Thoracic aorta (tissue), 2 donors: ENCODE data around the gene OR4C3. TPM values are rescaled to one million over a fixed set of nuclear protein-coding genes. Genes with fewer than 3 reads are reported as not detected.
A peak's percentile ranks its signal among the peaks of the same experiment; 100 is the strongest.
"Not testable (repeated sequence)": the region's sequence is repeated elsewhere in the genome, so short reads cannot be mapped to it uniquely, and the experiment has no call there.

ENCODE experiments used
- ATAC-seq: fragments of 150-250 bp; one replicate; pipeline ENCODE4 v1.8.0; 2017; ENCODE audit warnings: low read depth; ENCODE audit not compliant: insufficient number of reproducible peaks, low FRiP score
- DNase-seq: peaks from one replicate; pipeline ENCODE4 v3.0.0-alpha.2; 2020; ENCODE audit warnings: low spot score
- H3K27ac ChIP-seq, 2 donors: fragments of 200-600 bp; sonication (generic); 1 replicate in 1 of 2; 2 replicates in 1 of 2; pipeline ENCODE4 v1.5.1; 2016; ENCODE audit warnings: mild to moderate bottlenecking in 2 of 2, moderate library complexity in 2 of 2
- H3K27me3 ChIP-seq: fragments of 200-600 bp; sonication (generic); replicated peaks from 2 replicates; pipeline ENCODE4 v1.6.0; 2016; ENCODE audit warnings: mild to moderate bottlenecking; ENCODE audit not compliant: insufficient read depth
- H3K36me3 ChIP-seq: fragments of 200-600 bp; sonication (generic); one replicate; pipeline ENCODE4 v1.5.1; 2016
- H3K4me1 ChIP-seq, 2 donors: fragments of 200-600 bp; sonication (generic); 1 replicate in 1 of 2; 2 replicates in 1 of 2; pipeline versions ENCODE4 v1.5.1 to v1.6.0; 2016; ENCODE audit warnings: low read depth in 2 of 2, mild to moderate bottlenecking in 1 of 2; ENCODE audit not compliant: control insufficient read depth in 1 of 2
- H3K4me3 ChIP-seq: fragments of 200-600 bp; sonication (generic); 2 replicates; pipeline ENCODE4 v1.5.1; 2016; ENCODE audit warnings: mild to moderate bottlenecking
- H3K9me3 ChIP-seq: fragments of 200-600 bp; sonication (generic); 2 replicates; pipeline ENCODE4 v1.5.1; 2016
- total RNA-seq, 2 donors: library from RNA; depleted of rRNA; stranded (reverse); fragments of >200 nt; gene quantifications; one replicate each; pipeline versions ENCODE4 v1.1.0 to v1.2.3, GENCODE V29; 2016
- TF ChIP-seq, protein P1 (sequence below): fragments of 200-600 bp; sonication (generic); IDR thresholded peaks from one replicate; pipeline ENCODE4 v1.5.1; 2019; ENCODE audit warnings: antibody characterized with exemption

OR4C3 gene
- not detected for total RNA-seq

DNA sequence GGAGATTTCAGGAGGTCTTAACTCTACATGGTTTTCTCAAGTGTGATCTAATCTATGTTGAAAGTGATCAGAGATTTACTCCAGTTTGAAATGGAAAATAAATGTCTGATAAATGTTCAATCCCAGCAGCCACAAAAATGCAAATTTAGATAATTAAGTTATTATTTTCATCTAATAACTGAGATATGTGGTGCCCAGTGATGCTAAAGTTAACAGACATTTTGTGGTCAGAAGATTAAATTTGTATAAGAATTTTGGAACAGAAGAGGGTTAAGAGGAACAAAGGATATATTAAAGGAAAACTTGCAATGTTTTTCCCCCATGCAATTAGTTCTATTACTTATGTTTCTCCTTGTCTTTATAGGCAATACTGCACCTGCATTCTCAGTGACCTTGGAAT, at the start of gene OR4C3:
OR4C3 (plus strand) TSS at position 301 of the 400 bp plus-strand sequence. CDS start 102 bp downstream, outside the sequence.
- not testable (repeated sequence) for H3K4me1 ChIP-seq, H3K36me3 ChIP-seq, DNase-seq, H3K27me3 ChIP-seq, H3K27ac ChIP-seq, H3K4me3 ChIP-seq, ATAC-seq, H3K9me3 ChIP-seq

DNA sequence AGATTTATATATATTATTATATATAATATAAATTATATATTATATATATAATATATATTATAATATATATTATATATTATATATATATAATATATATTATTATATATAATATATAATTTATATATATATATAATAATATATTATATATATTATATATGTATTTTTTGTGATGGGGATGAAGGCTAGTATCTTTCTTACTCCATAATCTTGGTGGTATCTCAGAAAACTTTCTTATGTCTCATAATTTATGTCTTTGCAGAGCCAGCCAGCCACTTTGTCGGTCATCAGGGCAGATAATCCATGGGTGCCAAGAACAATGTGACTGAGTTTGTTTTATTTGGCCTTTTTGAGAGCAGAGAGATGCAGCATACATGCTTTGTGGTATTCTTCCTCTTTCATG, 18.8 kb upstream of the OR4C3 start, which contains the start of gene OR4S1:
OR4S1 (plus strand) TSS at position 301 of the 400 bp plus-strand sequence; CDS start at position 301, 0 bp downstream.
- Histone ChIP-seq H3K4me1 (no peaks in the 10 kb centered on the region), H3K27ac (no peak within 1 kb of the TSS), H3K27me3 (no peaks in the 10 kb centered on the region), H3K36me3 (no peaks in the 10 kb centered on the region), H3K4me3 (no peak within 1 kb of the TSS), H3K9me3 (no peaks in the 10 kb centered on the region)
- DNase-seq (no peak), ATAC-seq (no peak)
- TF ChIP-seq, protein P1, sequence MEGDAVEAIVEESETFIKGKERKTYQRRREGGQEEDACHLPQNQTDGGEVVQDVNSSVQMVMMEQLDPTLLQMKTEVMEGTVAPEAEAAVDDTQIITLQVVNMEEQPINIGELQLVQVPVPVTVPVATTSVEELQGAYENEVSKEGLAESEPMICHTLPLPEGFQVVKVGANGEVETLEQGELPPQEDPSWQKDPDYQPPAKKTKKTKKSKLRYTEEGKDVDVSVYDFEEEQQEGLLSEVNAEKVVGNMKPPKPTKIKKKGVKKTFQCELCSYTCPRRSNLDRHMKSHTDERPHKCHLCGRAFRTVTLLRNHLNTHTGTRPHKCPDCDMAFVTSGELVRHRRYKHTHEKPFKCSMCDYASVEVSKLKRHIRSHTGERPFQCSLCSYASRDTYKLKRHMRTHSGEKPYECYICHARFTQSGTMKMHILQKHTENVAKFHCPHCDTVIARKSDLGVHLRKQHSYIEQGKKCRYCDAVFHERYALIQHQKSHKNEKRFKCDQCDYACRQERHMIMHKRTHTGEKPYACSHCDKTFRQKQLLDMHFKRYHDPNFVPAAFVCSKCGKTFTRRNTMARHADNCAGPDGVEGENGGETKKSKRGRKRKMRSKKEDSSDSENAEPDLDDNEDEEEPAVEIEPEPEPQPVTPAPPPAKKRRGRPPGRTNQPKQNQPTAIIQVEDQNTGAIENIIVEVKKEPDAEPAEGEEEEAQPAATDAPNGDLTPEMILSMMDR, result no peak

DNA sequence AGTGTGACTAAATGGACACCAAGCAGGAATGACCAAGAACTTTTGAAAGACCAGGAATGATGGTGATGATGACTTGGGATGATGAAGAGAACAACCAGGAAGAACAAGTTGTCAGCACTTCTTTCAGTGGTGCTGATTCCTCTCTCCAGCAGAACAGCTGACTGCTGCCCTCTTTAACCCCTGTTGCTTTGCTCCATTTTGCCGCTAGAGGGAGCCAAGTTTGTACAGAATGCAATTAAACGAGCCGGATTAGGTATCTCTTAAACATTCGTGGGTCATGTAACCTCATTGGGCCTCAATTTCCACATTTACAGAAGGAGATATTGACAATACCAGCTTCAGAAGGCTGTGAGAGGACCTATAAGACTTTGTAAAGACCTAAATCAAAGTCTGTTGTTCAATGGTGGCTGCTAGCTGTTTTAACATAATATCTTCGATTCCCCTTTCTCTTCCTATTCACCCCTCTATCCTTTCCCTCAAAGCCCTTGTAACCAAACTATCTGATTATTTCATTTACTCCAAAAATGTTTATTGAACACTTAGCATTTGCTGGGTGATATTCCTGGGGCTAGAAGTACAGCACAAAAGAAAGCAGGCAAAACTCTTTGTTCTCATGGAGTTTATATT, 16.8 kb upstream of the OR4C3 start:
- TF ChIP-seq, protein P1, result peak; percentile 51
- Histone ChIP-seq H3K4me1 (no peaks in the 10 kb centered on the region), H3K27ac (no peak overlapping the region), H3K36me3 (no peaks in the 10 kb centered on the region), H3K27me3 (no peaks in the 10 kb centered on the region), H3K9me3 (no peaks in the 10 kb centered on the region), H3K4me3 (no peak overlapping the region)
- DNase-seq, result no peak
- no peak for ATAC-seq

DNA sequence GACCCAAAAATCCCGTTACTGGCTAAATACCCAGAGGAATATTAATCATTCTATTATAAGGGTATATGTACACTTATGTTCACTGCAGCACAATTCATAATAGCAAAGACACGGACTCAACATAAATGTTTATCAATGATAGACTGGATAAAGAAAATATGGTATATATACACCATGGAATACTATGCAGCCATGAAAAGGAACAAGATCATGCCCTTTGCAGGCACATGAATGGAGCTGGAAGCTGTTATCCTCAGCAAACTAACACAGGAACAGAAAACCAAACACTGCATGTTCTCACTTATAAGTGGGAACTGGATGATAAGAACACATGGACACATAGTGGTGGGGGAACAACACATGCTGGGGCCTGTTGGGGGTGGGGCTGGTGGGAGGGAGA, 11.1 kb upstream of the OR4C3 start:
- DNase-seq, result not testable (repeated sequence)

DNA sequence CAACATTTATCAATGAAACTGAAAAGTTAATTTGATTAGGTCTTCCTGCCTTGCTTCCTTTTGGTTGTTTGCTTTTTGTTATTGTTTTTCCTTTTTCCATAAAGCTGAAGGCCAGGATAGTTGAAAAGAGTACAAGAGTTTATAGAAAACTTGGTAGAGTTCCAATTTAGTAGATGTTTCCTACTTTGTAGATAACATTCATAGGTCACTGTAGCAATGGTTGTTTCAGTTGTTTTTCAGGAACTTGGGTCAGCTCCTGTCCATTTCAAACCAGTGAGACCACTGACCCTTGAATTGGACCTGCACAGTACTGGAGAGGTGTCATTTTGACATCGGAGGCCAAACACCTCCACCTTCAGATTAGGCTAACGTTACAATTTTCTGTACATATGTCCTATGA, 4.9 kb upstream of the OR4C3 start:
- H3K36me3 ChIP-seq, H3K4me3 ChIP-seq, H3K9me3 ChIP-seq, DNase-seq, H3K27ac ChIP-seq, H3K27me3 ChIP-seq, ATAC-seq, H3K4me1 ChIP-seq: not testable (repeated sequence)

More for the DNA sequence above, 11.1 kb upstream of the OR4C3 start:
- not testable (repeated sequence) for H3K27ac ChIP-seq, ATAC-seq, H3K27me3 ChIP-seq, H3K4me3 ChIP-seq, H3K4me1 ChIP-seq, H3K36me3 ChIP-seq, H3K9me3 ChIP-seq

DNA sequence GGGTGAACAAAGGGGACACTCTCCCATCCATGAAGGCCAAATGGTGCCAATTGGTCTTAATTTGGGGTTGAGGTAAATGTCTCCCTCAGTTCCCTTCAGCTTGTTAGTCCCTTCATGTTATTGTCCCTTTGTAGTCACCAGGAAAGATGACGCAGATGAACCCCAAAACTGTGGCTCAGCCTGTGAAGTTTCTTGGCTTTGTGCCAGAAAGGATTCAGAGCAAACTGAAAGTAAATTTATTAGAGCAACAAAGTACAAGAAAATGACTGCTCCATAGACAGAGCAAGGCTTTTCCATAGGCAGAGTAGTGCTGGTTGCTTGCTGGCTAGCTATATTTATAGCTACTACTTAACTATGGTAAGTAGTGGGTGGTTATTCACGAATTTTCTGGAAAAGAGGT, 16.7 kb downstream of the OR4C3 start:
- H3K36me3 ChIP-seq, result no peaks in the 10 kb centered on the region
- ATAC-seq (no peak), DNase-seq (no peak)
- H3K4me3 ChIP-seq, result no peak overlapping the region
- TF ChIP-seq, protein P1, result no peak
- H3K27me3 ChIP-seq, result no peaks in the 10 kb centered on the region
- H3K27ac ChIP-seq, result no peak overlapping the region
- no peaks in the 10 kb centered on the region for H3K4me1 ChIP-seq
- H3K9me3 ChIP-seq, result no peaks in the 10 kb centered on the region

DNA sequence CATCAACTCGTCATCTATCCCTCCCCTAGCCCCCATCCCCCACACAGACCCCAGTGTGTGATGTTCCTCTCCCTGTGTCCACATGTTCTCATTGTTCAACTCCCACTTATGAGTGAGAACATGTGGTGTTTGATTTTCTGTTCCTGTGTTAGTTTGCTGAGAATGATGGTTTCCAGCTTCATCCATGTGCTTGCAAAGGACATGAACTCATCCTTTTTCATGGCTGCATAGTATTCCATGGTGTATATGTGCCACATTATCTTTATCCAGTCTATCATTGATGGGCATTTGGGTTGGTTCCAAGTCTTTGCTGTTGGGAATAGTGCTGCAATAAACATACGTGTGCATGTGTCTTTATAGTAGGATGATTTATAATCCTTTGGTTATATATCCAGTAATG, 17.8 kb downstream of the OR4C3 start:
- not testable (repeated sequence) for H3K27ac ChIP-seq, H3K36me3 ChIP-seq, DNase-seq, H3K4me3 ChIP-seq, H3K9me3 ChIP-seq, H3K27me3 ChIP-seq, ATAC-seq, H3K4me1 ChIP-seq

DNA sequence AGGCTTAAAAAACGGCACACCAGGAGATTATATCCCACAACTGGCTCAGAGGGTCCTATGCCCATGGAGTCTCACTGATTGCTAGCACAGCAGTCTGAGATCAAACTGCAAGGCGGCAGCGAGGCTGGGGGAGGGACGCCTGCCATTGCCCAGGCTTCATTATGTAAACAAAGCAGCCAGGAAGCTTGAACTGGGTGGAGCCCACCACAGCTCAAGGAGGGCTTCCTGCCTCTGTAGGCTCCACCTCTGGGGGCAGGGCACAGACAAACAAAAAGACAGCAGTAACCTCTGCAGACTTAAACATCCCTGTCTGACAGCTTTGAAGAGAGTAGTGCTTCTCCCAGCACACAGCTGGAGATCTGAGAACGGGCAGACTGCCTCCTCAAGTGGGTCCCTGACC, 21.6 kb downstream of the OR4C3 start:
- not testable (repeated sequence) for ATAC-seq, DNase-seq, H3K4me1 ChIP-seq, H3K4me3 ChIP-seq, H3K27me3 ChIP-seq, H3K36me3 ChIP-seq, H3K27ac ChIP-seq, H3K9me3 ChIP-seq
